Smooth muscle cell (in vitro differentiated cells): ENCODE results near the gene TNF. TPM values are rescaled to one million over a fixed set of nuclear protein-coding genes. Genes with fewer than 3 reads are reported as not detected.
A peak's percentile ranks its signal among the peaks of the same experiment; 100 is the strongest.

Source experiments
- DNase-seq: peaks from one replicate; lab custom pipeline; 2025; ENCODE audit not compliant: unreplicated experiment; lab: John Stamatoyannopoulos, UW
- H2AFZ ChIP-seq: fragments of 200-600 bp; sonication (generic); 2 replicates; pipeline ENCODE4 v1.6.0; 2016; ENCODE audit warnings: antibody characterized with exemption, low read depth, mild to moderate bottlenecking
- H3F3A ChIP-seq: fragments of 200-600 bp; sonication (generic); 2 replicates; pipeline ENCODE4 v1.6.0; 2017; ENCODE audit warnings: antibody characterized with exemption, low read depth
- H3K27ac ChIP-seq: fragments of 200-600 bp; sonication (generic); 2 replicates; pipeline ENCODE4 v1.5.1; 2016; ENCODE audit warnings: low read depth, mild to moderate bottlenecking
- H3K27me3 ChIP-seq: fragments of 200-600 bp; sonication (generic); 2 replicates; pipeline ENCODE4 v1.6.1; 2016; ENCODE audit warnings: low read depth, mild to moderate bottlenecking
- H3K36me3 ChIP-seq: fragments of 200-600 bp; sonication (generic); 2 replicates; pipeline ENCODE4 v1.5.1; 2016; ENCODE audit warnings: low read depth
- H3K4me1 ChIP-seq: fragments of 200-600 bp; sonication (generic); 2 replicates; pipeline ENCODE4 v1.5.1; 2016; ENCODE audit warnings: low read depth
- H3K4me2 ChIP-seq: fragments of 200-600 bp; sonication (generic); 2 replicates; pipeline ENCODE4 v1.6.0; 2016; ENCODE audit warnings: mild to moderate bottlenecking
- H3K4me3 ChIP-seq: fragments of 200-600 bp; sonication (generic); 2 replicates; pipeline ENCODE4 v1.5.1; 2016; ENCODE audit warnings: mild to moderate bottlenecking
- H3K79me2 ChIP-seq: fragments of 200-600 bp; sonication (generic); 2 replicates; pipeline ENCODE4 v1.6.0; 2016; ENCODE audit warnings: low read depth, mild to moderate bottlenecking
- H3K9ac ChIP-seq: fragments of 200-600 bp; sonication (generic); 2 replicates; pipeline ENCODE4 v1.6.0; 2016; ENCODE audit warnings: low read depth
- H3K9me3 ChIP-seq: fragments of 200-600 bp; sonication (generic); replicated peaks from 2 replicates; pipeline ENCODE4 v1.5.1; 2016; ENCODE audit warnings: low read depth
- H4K20me1 ChIP-seq: fragments of 200-600 bp; sonication (generic); 2 replicates; pipeline ENCODE4 v1.6.0; 2016; ENCODE audit warnings: low read depth
- CTCF ChIP-seq: fragments of 200-600 bp; sonication (generic); IDR thresholded peaks from 2 replicates; pipeline ENCODE4 v1.5.1; 2017; ENCODE audit warnings: borderline replicate concordance, mild to moderate bottlenecking, antibody characterized with exemption; ENCODE audit not compliant: insufficient read depth, poor library complexity, severe bottlenecking
- WGBS: methylation state at CpG from one replicate; pipeline ENCODE4 v1.1.7; 2016; ENCODE audit warnings: low lambda C conversion rate; 5-methylcytosine and 5-hydroxymethylcytosine counted together
- polyA plus RNA-seq: library from polyadenylated mRNA; unstranded; fragments of >200 nt; fragmentation: Nextera tagmentation; extraction: Ambion mirVana; gene quantifications from 2 replicates; pipeline ENCODE4 v1.2.1, GENCODE V29; 2016
- total RNA-seq: library from RNA; depleted of rRNA; stranded (reverse); fragments of >200 nt; gene quantifications from 2 replicates; pipeline ENCODE4 v1.2.3, GENCODE V29; 2014

TNF gene
- total and polyA plus RNA-seq, 2 experiments from 2014 or later: 0.94 to 1.5 TPM

DNA sequence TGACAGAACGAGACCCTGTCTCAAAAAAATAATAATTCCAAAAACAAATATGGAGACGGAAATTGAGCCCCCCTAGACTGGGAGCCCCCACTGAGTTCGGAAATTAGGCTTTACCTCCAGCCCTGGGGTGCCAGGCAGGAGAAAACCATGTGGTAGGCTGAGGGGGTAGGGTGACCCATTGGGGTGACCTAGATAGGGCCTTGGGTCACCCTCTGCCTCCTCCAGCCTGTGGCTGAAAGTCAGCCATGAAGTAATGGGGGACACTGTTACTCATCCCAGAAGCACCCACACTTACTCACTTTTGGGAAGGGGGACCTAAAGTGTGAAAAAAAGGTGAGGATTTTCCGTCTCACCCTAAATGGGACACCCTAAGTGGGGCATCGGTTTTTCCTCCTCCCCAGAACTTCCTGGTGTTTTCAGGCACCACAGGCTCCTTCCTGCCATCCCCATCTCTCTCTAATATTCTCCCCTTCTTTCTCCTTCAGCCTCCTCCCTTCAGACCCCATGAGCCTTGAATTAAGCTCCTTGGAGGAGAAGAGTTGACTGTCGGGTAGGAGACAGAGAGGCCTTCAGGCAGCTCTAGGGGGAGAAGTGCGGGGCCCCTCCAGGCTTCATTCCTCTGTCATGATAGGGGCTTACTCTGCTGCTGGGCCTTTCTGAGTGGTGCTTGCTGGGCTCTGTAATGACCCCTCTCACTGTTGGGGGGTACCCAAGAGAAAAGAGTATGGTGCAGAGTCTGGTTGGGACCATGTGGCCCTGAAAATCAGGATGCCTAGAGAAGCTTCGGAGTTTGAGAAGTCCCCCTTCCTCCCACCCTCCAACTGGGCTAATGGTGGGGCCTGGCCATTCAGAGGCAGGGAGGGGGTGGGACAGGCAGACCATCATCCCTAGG is 4.4 kb downstream of the TNF start:
- TF ChIP-seq CTCF: no peak
- 95% methylated on average over 8 of the region's 8 CpGs for WGBS
- Histone ChIP-seq H3K79me2 (no peaks in the 10 kb centered on the region), H2AFZ (peak overlapping the region; percentile 79), H4K20me1 (no peaks in the 10 kb centered on the region), H3F3A (no peaks in the 10 kb centered on the region), H3K27me3 (no peaks in the 10 kb centered on the region), H3K9me3 (no peaks in the 10 kb centered on the region), H3K9ac (no peak overlapping the region), H3K4me3 (no peak overlapping the region), H3K27ac (no peak overlapping the region), H3K4me1 (no peaks in the 10 kb centered on the region), H3K36me3 (no peaks in the 10 kb centered on the region), H3K4me2 (peak overlapping the region; percentile 84)
- DNase-seq: no peak

DNA sequence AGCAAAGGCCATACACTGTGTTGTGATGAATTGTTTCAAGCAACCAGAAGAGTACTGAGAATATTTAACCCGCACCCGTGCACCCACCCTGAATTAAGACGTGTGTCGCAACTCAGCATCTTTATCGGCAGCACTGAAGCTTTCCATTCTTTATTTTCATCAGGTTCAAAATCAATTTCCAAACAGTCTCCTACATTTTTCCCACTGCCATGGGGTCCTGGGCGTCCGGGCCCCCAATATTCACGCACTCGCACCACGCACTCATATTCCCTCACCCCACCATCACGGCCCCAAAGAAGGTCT is 5.0 kb downstream of the TNF start:
- H3F3A ChIP-seq: no peaks in the 10 kb centered on the region
- TF ChIP-seq CTCF: no peak
- no peaks in the 10 kb centered on the region for H4K20me1 ChIP-seq
- H3K9ac ChIP-seq: no peak overlapping the region
- H3K4me2 ChIP-seq: peak overlapping the region; percentile 84
- H3K36me3 ChIP-seq: no peaks in the 10 kb centered on the region
- H3K4me3 ChIP-seq: peak overlapping the region; percentile 63
- no peaks in the 10 kb centered on the region for H3K79me2 ChIP-seq
- H2AFZ ChIP-seq: peak overlapping the region; percentile 79
- H3K27ac ChIP-seq: no peak overlapping the region
- no peaks in the 10 kb centered on the region for H3K9me3 ChIP-seq
- H3K27me3 ChIP-seq: no peaks in the 10 kb centered on the region
- DNase-seq: no peak
- no peaks in the 10 kb centered on the region for H3K4me1 ChIP-seq
- 69% methylated on average over 9 of the region's 11 CpGs for WGBS

DNA sequence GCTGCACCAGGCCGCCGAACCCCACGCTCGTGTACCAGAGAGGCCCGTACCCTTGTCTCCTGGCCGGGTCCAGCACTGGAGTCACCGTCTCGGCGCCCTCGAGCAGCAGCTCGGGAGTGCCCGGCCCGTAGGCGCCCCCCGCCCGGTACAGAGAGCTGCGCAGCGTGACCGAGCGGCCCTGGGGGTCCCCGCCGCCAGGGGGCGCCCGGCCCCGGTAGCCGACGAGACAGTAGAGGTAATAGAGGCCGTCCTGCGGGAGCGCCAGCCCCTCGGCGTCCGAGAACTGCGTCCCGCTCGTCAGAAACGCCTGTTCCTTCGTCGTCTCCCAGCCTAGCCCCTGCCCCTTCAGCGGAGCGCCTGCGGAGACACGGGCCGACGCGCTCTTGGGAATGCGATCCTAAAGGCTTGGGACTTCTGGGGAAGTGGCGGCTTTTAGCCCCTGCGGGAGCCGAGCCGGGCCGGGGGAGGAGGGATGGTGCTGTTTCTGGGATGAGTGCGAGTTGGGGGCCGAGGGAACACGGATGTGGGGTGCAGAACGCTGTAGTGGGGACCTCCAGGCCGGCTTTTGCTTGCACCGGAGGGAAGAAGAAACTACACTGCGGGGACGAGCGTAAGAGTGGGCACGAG is 5.6 kb downstream of the TNF start:
- H3K9me3 ChIP-seq: no peaks in the 10 kb centered on the region
- peak overlapping the region; percentile 84 for H3K4me2 ChIP-seq
- peak overlapping the region; percentile 42 for H3K27ac ChIP-seq
- no peaks in the 10 kb centered on the region for H3K36me3 ChIP-seq
- H3K79me2 ChIP-seq: no peaks in the 10 kb centered on the region
- peak overlapping the region; percentile 82 for H3K9ac ChIP-seq
- peak; percentile 69 for DNase-seq
- H3K4me3 ChIP-seq: peak overlapping the region; percentile 63
- TF ChIP-seq CTCF: peak; percentile 99
- H4K20me1 ChIP-seq: no peaks in the 10 kb centered on the region
- H3K27me3 ChIP-seq: no peaks in the 10 kb centered on the region
- H3K4me1 ChIP-seq: no peaks in the 10 kb centered on the region
- WGBS: 2% methylated on average over 56 of the region's 62 CpGs
- H3F3A ChIP-seq: no peaks in the 10 kb centered on the region
- H2AFZ ChIP-seq: peak overlapping the region; percentile 79
